Measurements from ENCODE around the gene GPR180. TPM values are rescaled to one million over a fixed set of nuclear protein-coding genes. Genes with fewer than 3 reads are reported as not detected.
"Not testable (repeated sequence)": the region's sequence is repeated elsewhere in the genome, so short reads cannot be mapped to it uniquely, and the experiment has no call there.

GPR180 gene
- total RNA-seq, 1 donor from 2014 or later = 10.3 TPM

DNA sequence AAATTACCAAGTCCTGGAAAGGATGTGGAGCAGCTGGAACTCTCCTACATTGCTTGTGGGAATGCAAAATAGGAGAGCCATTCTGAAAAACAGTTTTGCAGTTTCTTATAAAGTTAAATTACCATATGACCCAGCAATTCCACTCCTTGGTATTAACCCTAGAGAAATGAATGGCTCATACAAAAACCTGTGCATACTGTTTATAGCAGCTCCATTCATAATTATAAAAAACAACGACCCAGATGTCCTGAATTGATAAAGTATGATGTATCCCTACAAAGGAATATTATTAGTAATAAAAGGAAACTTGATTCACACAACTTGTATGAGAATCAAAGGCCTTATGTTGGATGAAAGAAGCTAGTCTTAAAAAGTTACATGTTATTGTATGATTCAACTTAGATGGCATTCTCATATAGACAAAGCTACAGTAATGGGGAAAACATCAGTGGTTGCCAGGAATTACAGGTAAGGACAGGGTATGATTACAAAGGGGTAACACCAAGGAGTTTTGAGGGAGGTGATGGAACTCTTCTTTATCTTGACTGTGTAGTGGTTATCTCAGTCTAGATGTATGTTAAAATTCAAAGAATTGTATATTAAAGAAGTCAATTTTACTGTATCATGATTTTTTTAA, 35.4 kb downstream of the GPR180 start:
- no peak overlapping the region for H3K27ac Mint-ChIP-seq
- DNase-seq = no peak
- H3K27me3 Mint-ChIP-seq = peaks cover 3% of the 10 kb centered on the region
- peaks cover 7% of the 10 kb centered on the region for H3K9me3 Mint-ChIP-seq
- intact Hi-C loops (cut with micrococcal nuclease) = no loop called here
- H3K4me1 Mint-ChIP-seq = peaks cover 2% of the 10 kb centered on the region
- H3K36me3 Mint-ChIP-seq (ENCODE audit: low read depth) = peaks cover 10% of the 10 kb centered on the region
- H3K4me3 Mint-ChIP-seq = no peak overlapping the region

DNA sequence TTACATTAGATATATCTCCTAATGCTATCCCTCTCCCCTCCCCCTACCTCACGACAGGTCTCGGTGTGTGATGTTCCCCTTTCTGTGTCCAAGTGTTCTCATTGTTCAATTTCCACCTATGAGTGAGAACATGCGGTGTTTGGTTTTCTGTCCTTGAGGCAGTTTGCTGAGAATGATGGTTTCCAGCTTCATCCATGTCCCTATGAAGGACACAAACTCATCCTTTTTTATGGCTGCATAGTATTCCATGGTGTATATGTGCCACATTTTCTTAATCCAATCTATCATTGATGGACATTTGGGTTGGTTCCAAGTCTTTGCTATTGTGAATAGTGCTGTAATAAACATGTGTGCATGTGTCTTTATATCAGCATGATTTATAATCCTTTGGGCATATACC, 36.0 kb downstream of the GPR180 start:
- H3K9me3 Mint-ChIP-seq; H3K4me3 Mint-ChIP-seq; H3K27ac Mint-ChIP-seq; DNase-seq; H3K27me3 Mint-ChIP-seq; H3K4me1 Mint-ChIP-seq; intact Hi-C loops (cut with micrococcal nuclease): not testable (repeated sequence)
- H3K36me3 Mint-ChIP-seq (ENCODE audit: low read depth) = peaks cover 10% of the 10 kb centered on the region

DNA sequence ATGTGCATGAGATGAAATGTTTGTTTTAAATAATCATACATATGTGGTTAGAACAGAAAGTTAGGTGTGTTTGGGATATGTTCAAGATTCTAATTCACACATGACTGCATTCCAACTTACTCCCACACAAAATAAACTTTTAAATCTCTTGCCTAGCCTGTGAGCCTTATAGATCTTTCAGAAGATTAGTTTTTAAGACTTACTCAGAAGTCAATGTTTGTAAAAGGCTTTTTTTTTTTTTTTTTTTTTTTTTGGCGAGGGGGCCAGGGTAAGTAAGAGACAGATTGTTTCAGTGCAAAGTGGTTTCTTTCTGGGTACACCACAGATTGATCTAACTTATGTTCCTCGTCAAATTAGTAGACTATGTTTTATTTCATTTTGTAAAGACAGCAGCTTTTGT, 39.1 kb downstream of the GPR180 start:
- Mint-ChIP-seq H3K36me3 (ENCODE audit: low read depth) (peaks cover 1% of the 10 kb centered on the region), H3K27me3 (peaks cover 3% of the 10 kb centered on the region), H3K27ac (no peak overlapping the region), H3K4me3 (no peak overlapping the region), H3K9me3 (peaks cover 7% of the 10 kb centered on the region), H3K4me1 (peaks cover 2% of the 10 kb centered on the region)
- intact Hi-C loops (cut with micrococcal nuclease) = no loop called here
- DNase-seq = no peak

DNA sequence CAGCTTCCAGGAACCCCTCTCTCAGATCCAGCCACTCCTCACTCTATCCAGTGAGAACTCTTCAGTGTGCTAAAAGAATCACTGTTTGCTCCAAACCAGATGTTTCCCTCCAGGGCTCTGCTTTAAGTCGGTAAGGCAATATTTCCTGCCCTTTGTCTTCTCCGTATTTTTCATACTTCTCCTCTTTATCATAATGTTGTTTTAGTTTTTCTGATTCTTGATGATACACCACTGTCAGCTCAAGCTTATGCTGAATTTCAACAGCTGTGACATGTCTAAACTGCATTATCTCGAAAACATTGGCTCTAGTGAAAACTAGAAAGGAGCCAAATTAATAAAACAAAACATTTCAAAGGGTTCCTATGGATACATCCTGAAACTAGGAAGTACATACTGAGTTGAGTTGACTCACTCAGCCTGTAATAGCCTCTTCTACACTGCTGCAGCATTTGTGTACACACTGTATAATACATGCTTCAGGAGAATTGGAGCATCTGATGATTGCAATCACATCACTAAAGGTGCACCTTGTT, 39.8 kb downstream of the GPR180 start:
- Mint-ChIP-seq H3K36me3 (ENCODE audit: low read depth) (no peaks in the 10 kb centered on the region), H3K27me3 (peaks cover 3% of the 10 kb centered on the region), H3K9me3 (peaks cover 7% of the 10 kb centered on the region), H3K27ac (no peak overlapping the region), H3K4me3 (no peak overlapping the region), H3K4me1 (no peaks in the 10 kb centered on the region)
- intact Hi-C loops (cut with micrococcal nuclease) = no loop called here
- no peak for DNase-seq

DNA sequence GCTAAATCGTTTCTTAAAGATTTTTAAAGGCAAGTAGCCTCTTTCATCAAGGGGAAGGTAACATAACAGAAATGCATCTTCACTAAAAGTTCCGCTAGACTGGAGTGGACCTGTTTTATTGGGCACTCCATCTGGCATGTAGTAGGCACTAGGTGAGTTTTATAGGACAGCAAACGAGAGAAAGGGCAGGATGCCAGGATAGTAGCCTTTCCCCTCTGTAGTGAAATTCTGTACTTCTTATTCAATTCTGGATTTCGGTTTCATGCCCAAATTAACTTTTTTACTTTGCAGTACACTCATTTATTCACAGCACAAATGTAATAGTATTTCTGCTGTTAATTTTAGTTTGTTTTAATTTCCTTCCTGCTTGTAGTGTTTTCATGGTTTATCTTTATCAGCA, 45.2 kb downstream of the GPR180 start:
- no peaks in the 10 kb centered on the region for H3K27me3 Mint-ChIP-seq
- no peaks in the 10 kb centered on the region for H3K9me3 Mint-ChIP-seq
- no peaks in the 10 kb centered on the region for H3K36me3 Mint-ChIP-seq (ENCODE audit: low read depth)
- peaks cover 1% of the 10 kb centered on the region for H3K4me1 Mint-ChIP-seq
- no peak overlapping the region for H3K27ac Mint-ChIP-seq
- H3K4me3 Mint-ChIP-seq = no peak overlapping the region
- no peak for DNase-seq
- intact Hi-C loops (cut with micrococcal nuclease) = no loop called here

DNA sequence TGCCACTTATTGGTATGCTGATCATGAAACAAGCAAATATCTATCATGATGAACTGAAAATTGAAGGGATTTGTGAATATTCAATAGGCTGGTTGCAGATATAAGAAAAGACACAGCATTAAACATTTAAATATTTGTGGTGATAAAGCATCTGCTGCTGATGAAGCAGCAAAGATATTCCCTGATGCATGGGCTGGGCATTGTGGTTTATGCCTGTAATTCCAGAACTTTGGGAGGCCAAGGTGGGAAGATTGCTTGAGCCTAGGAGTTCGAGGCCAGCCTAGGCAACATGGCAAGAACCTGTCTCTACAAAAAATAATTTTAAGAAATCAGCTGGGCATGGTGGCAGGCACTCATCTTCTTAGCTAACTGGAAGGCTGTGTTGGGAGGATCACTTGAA, 54.5 kb downstream of the GPR180 start:
- DNase-seq = peak; percentile 38
- H3K27ac Mint-ChIP-seq = peak overlapping the region; percentile 30
- no peaks in the 10 kb centered on the region for H3K36me3 Mint-ChIP-seq (ENCODE audit: low read depth)
- intact Hi-C loops (cut with micrococcal nuclease) = loop anchor here (2.0 to 5.0 kb wide), 2 partner anchors 34 to 237 kb away; no protein-coding TSS in a partner anchor
- H3K4me1 Mint-ChIP-seq = peaks cover 31% of the 10 kb centered on the region
- no peaks in the 10 kb centered on the region for H3K27me3 Mint-ChIP-seq
- H3K9me3 Mint-ChIP-seq = peaks cover 5% of the 10 kb centered on the region
- no peak overlapping the region for H3K4me3 Mint-ChIP-seq

DNA sequence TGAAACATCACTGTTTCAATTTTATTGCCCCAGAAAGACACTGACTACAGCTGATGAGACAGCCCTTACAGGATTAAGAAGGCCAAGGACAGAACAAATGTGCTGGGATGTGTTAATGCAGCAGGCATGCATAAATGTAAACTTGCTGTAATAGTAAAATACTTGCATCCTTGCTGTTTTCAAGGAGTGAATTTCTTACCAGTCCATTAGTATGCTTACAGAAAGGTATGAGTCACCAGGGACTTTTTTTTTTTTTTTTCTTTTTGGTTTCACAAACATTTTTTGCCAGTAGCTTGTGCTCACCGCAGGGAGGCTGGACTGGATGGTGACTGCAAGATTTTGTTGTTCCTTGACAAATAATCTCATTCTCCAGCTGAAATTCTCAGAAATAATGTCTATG, 55.1 kb downstream of the GPR180 start:
- DNase-seq = peak; percentile 66
- Mint-ChIP-seq H3K36me3 (ENCODE audit: low read depth) (no peaks in the 10 kb centered on the region), H3K27me3 (peaks cover 1% of the 10 kb centered on the region), H3K4me3 (no peak overlapping the region), H3K27ac (peak overlapping the region; percentile 86), H3K9me3 (peaks cover 5% of the 10 kb centered on the region), H3K4me1 (peaks cover 31% of the 10 kb centered on the region)
- intact Hi-C loops (cut with micrococcal nuclease) = loop anchor here (1.0 to 5.0 kb wide), 3 partner anchors 11 to 238 kb away; no protein-coding TSS in a partner anchor

GRCh38 chr13:94657167-94657566, 55.5 kb downstream of the GPR180 start:
- Mint-ChIP-seq H3K4me1 (peaks cover 31% of the 10 kb centered on the region), H3K4me3 (no peak overlapping the region), H3K27me3 (peaks cover 4% of the 10 kb centered on the region), H3K27ac (peak overlapping the region; percentile 86), H3K9me3 (peaks cover 5% of the 10 kb centered on the region), H3K36me3 (ENCODE audit: low read depth) (no peaks in the 10 kb centered on the region)
- DNase-seq = peak; percentile 55
- intact Hi-C loops (cut with micrococcal nuclease) = loop anchor here (1.0 to 5.0 kb wide), 3 partner anchors 10 to 238 kb away; no protein-coding TSS in a partner anchor

DNA sequence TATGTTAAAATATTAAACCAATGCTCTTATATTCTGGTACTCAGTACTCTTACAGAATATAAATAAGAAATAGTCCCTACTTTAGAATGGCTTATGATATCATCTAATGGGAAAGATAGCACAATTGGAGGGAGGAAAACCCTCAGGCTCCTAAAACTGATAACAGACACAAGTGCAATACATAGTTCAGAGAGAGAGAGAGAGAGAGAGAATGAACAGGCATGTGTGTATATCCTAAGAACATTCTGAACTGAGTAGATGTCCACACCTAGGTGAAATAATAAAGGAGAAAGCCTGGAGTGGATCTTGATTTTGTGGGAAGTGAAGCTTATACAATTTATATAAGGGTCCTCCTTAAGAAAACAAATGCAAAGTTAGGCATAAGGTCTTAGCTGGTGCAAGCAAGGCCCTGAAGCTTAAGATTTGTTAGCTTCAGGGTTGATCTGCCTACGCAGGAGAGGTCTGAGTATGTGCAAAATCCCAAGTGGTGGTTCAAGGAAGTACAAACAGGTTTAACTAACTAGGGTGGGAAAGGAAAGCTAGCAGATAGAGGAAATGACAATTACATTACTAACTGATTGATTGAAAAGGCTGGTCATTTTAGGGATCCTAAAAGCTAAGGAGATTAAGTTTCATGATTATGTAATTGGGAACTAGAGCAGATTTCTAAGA, 57.4 kb downstream of the GPR180 start:
- peaks cover 37% of the 10 kb centered on the region for H3K4me1 Mint-ChIP-seq

GRCh38 chr13:94659598-94659946, 57.9 kb downstream of the GPR180 start:
- H3K27ac Mint-ChIP-seq = no peak overlapping the region
- intact Hi-C loops (cut with micrococcal nuclease) = loop anchor here (5.0 kb wide), 1 partner anchor 37 kb away; no protein-coding TSS in a partner anchor

More for the DNA sequence above, 57.4 kb downstream of the GPR180 start:
- intact Hi-C loops (cut with micrococcal nuclease) = loop anchor here (5.0 kb wide), 1 partner anchor 37 kb away; no protein-coding TSS in a partner anchor
- Mint-ChIP-seq H3K36me3 (ENCODE audit: low read depth) (no peaks in the 10 kb centered on the region), H3K27ac (no peak overlapping the region), H3K27me3 (peaks cover 16% of the 10 kb centered on the region), H3K4me3 (no peak overlapping the region), H3K9me3 (peaks cover 3% of the 10 kb centered on the region)
- no peak for DNase-seq

GRCh38 chr13:94660695-94661326, 59.2 kb downstream of the GPR180 start:
- H3K4me1 Mint-ChIP-seq = peaks cover 35% of the 10 kb centered on the region
- no peaks in the 10 kb centered on the region for H3K36me3 Mint-ChIP-seq (ENCODE audit: low read depth)

More at GRCh38 chr13:94659598-94659946, 57.9 kb downstream of the GPR180 start:
- no peak overlapping the region for H3K4me3 Mint-ChIP-seq
- no peak for DNase-seq
- peaks cover 35% of the 10 kb centered on the region for H3K4me1 Mint-ChIP-seq
- H3K36me3 Mint-ChIP-seq (ENCODE audit: low read depth) = no peaks in the 10 kb centered on the region
- peaks cover 16% of the 10 kb centered on the region for H3K27me3 Mint-ChIP-seq
- no peaks in the 10 kb centered on the region for H3K9me3 Mint-ChIP-seq

DNA sequence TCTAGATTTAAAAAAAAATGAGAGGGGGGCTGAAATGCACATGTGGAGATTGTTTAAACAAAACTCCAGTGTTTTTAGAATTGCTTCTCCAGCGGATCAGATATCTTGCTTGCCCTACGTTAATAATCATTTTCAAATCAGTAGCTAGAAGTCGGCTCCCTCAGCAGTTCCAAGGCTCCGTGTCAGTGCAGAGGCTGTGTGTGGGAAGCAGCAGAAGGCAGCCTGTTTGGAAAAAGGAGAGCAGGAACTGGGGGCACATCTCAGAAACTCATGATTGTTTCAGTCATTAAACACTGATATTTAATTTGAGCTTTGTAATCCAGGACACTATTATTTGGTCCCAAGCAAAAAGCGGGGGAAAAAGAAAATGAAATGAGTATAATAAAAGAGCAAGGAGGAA, 59.7 kb downstream of the GPR180 start:
- Mint-ChIP-seq H3K27ac (no peak overlapping the region), H3K27me3 (peaks cover 16% of the 10 kb centered on the region), H3K4me1 (peaks cover 32% of the 10 kb centered on the region), H3K4me3 (no peak overlapping the region), H3K9me3 (peaks cover 15% of the 10 kb centered on the region), H3K36me3 (ENCODE audit: low read depth) (peaks cover 2% of the 10 kb centered on the region)
- intact Hi-C loops (cut with micrococcal nuclease) = loop anchor here (2.0 to 10.0 kb wide), 3 partner anchors 13 to 203 kb away; no protein-coding TSS in a partner anchor
- DNase-seq = no peak

More at GRCh38 chr13:94660695-94661326, 59.2 kb downstream of the GPR180 start:
- H3K27me3 Mint-ChIP-seq = peaks cover 16% of the 10 kb centered on the region
- peaks cover 10% of the 10 kb centered on the region for H3K9me3 Mint-ChIP-seq
- intact Hi-C loops (cut with micrococcal nuclease) = loop anchor here (2.0 to 10.0 kb wide), 3 partner anchors 14 to 204 kb away; no protein-coding TSS in a partner anchor
- DNase-seq = no peak
- no peak overlapping the region for H3K4me3 Mint-ChIP-seq
- H3K27ac Mint-ChIP-seq = no peak overlapping the region

- Mint-ChIP-seq H3K27ac (no peak overlapping the region), H3K9me3 (peaks cover 22% of the 10 kb centered on the region), H3K27me3 (peaks cover 16% of the 10 kb centered on the region), H3K36me3 (ENCODE audit: low read depth) (peaks cover 7% of the 10 kb centered on the region), H3K4me3 (no peak overlapping the region), H3K4me1 (peaks cover 34% of the 10 kb centered on the region)
- intact Hi-C loops (cut with micrococcal nuclease) = loop anchor here (10.0 kb wide), 1 partner anchor 202 kb away; no protein-coding TSS in a partner anchor
- DNase-seq = peak; percentile 41
These were observed 60.8 kb downstream of the GPR180 start for GRCh38 chr13:94662274-94662945.

Data from activated CD4-positive, alpha-beta T cell treated with anti-CD3 and anti-CD28 coated beads, Interleukin-2, amount 10 ng/mL, durations not matched to agents 24 days and 14 days (primary cell).